HUES48 (cell line): Measurements from ENCODE around the gene MPZL1.
"Not testable (repeated sequence)": the region's sequence is repeated elsewhere in the genome, so short reads cannot be mapped to it uniquely, and the experiment has no call there.

Experiments used
- H3K27ac ChIP-seq: one replicate; pipeline ENCODE4 v1.7.0; 2013; ENCODE audit warnings: low read depth, low read length, inconsistent platforms
- H3K27me3 ChIP-seq: 2 replicates; pipeline ENCODE4 v1.6.1; 2013; ENCODE audit warnings: mild to moderate bottlenecking, low read length; ENCODE audit not compliant: control insufficient read depth, insufficient read depth
- H3K36me3 ChIP-seq: 2 replicates; pipeline ENCODE4 v1.6.1; 2013; ENCODE audit warnings: low read length; ENCODE audit not compliant: control insufficient read depth, insufficient read depth
- H3K4me1 ChIP-seq: 2 replicates; pipeline ENCODE4 v1.6.1; 2013; ENCODE audit warnings: mild to moderate bottlenecking, low read length; ENCODE audit not compliant: control insufficient read depth, insufficient read depth
- H3K4me3 ChIP-seq: 2 replicates; pipeline ENCODE4 v1.5.1; 2013; ENCODE audit warnings: mild to moderate bottlenecking, low read depth, low read length
- H3K9ac ChIP-seq: 2 replicates; pipeline ENCODE4 v1.6.1; 2013; ENCODE audit warnings: mild to moderate bottlenecking, low read depth, low read length, moderate library complexity
- H3K9me3 ChIP-seq: 2 replicates; pipeline ENCODE4 v1.6.1; 2013; ENCODE audit warnings: low read length; ENCODE audit not compliant: control insufficient read depth, insufficient read depth

Gene MPZL1

GRCh38 chr1:167830668-167831067, 108.9 kb downstream of the MPZL1 start:
- H3K4me1 ChIP-seq, result peaks cover 12% of the 10 kb centered on the region
- H3K9me3 ChIP-seq, H3K36me3 ChIP-seq, H3K4me3 ChIP-seq, H3K27me3 ChIP-seq, H3K27ac ChIP-seq, H3K9ac ChIP-seq: not testable (repeated sequence)

- no peaks in the 10 kb centered on the region for H3K9me3 ChIP-seq
- H3K27me3 ChIP-seq, result no peaks in the 10 kb centered on the region
- H3K9ac ChIP-seq, result no peak overlapping the region
- no peak overlapping the region for H3K27ac ChIP-seq
- no peaks in the 10 kb centered on the region for H3K36me3 ChIP-seq
- H3K4me1 ChIP-seq, result peaks cover 12% of the 10 kb centered on the region
- no peak overlapping the region for H3K4me3 ChIP-seq
These were observed 110.9 kb downstream of the MPZL1 start for GRCh38 chr1:167832693-167833092.

- Histone ChIP-seq H3K4me1 (peaks cover 12% of the 10 kb centered on the region), H3K27ac (no peak overlapping the region), H3K9me3 (no peaks in the 10 kb centered on the region), H3K36me3 (no peaks in the 10 kb centered on the region), H3K4me3 (no peak overlapping the region), H3K9ac (no peak overlapping the region), H3K27me3 (no peaks in the 10 kb centered on the region)
These were observed 112.1 kb downstream of the MPZL1 start for GRCh38 chr1:167833904-167834303.

GRCh38 chr1:167836197-167836596, 114.4 kb downstream of the MPZL1 start:
- H3K36me3 ChIP-seq, result no peaks in the 10 kb centered on the region
- no peaks in the 10 kb centered on the region for H3K4me1 ChIP-seq
- no peak overlapping the region for H3K4me3 ChIP-seq
- H3K9ac ChIP-seq, result no peak overlapping the region
- no peaks in the 10 kb centered on the region for H3K9me3 ChIP-seq
- no peaks in the 10 kb centered on the region for H3K27me3 ChIP-seq
- no peak overlapping the region for H3K27ac ChIP-seq

GRCh38 chr1:167837326-167837725, 115.5 kb downstream of the MPZL1 start:
- Histone ChIP-seq H3K4me3 (no peak overlapping the region), H3K36me3 (no peaks in the 10 kb centered on the region), H3K9me3 (no peaks in the 10 kb centered on the region), H3K27me3 (no peaks in the 10 kb centered on the region), H3K9ac (no peak overlapping the region), H3K4me1 (no peaks in the 10 kb centered on the region), H3K27ac (no peak overlapping the region)

- Histone ChIP-seq H3K4me1 (no peaks in the 10 kb centered on the region), H3K36me3 (no peaks in the 10 kb centered on the region), H3K9ac (no peak overlapping the region), H3K9me3 (no peaks in the 10 kb centered on the region), H3K4me3 (no peak overlapping the region), H3K27ac (no peak overlapping the region), H3K27me3 (no peaks in the 10 kb centered on the region)
These were observed 117.2 kb downstream of the MPZL1 start for GRCh38 chr1:167839009-167839408.
